IPS DF 4.7 (cell line): ENCODE measurements around the gene TSKU.

Source experiments
- DNase-seq: peaks from one replicate; pipeline ENCODE4 v3.0.0-alpha.2; 2013; ENCODE audit warnings: low spot score; ENCODE audit errors: extremely low read depth

Gene TSKU

GRCh38 chr11:76783294-76783895 is at the start of gene TSKU:
Gene TSKU (plus strand): TSS chr11:76783356. CDS start chr11:76795617, 12,261 bp downstream.
- no peak for DNase-seq

- peak; percentile 64 for DNase-seq
Measured at GRCh38 chr11:76733906-76734305, 49.2 kb upstream of the TSKU start.

GRCh38 chr11:76734456-76735420 is 48.4 kb upstream of the TSKU start:
- no peak for DNase-seq

- DNase-seq, result no peak
Measured at GRCh38 chr11:76735841-76736240, 47.3 kb upstream of the TSKU start.

GRCh38 chr11:76736266-76736665 is 46.9 kb upstream of the TSKU start:
- no peak for DNase-seq

- no peak for DNase-seq
Measured at GRCh38 chr11:76736773-76737495, 46.2 kb upstream of the TSKU start.

GRCh38 chr11:76738618-76739240 is 44.4 kb upstream of the TSKU start:
- no peak for DNase-seq

- no peak for DNase-seq
Measured at GRCh38 chr11:76739798-76740197, 43.4 kb upstream of the TSKU start.

GRCh38 chr11:76740772-76741171 is 42.4 kb upstream of the TSKU start:
- no peak for DNase-seq

- DNase-seq, result no peak
Measured at GRCh38 chr11:76742902-76743301, 40.3 kb upstream of the TSKU start.

GRCh38 chr11:76744186-76745043 is 38.7 kb upstream of the TSKU start:
- no peak for DNase-seq

GRCh38 chr11:76745044-76745376 is 38.1 kb upstream of the TSKU start:
- DNase-seq, result no peak

- no peak for DNase-seq
Measured at GRCh38 chr11:76745561-76746207, 37.5 kb upstream of the TSKU start.

GRCh38 chr11:76747153-76747914 is 35.8 kb upstream of the TSKU start:
- no peak for DNase-seq

GRCh38 chr11:76747915-76748860 is 35.0 kb upstream of the TSKU start:
- no peak for DNase-seq

GRCh38 chr11:76748948-76749347 is 34.2 kb upstream of the TSKU start:
- no peak for DNase-seq

GRCh38 chr11:76750067-76750466 is 33.1 kb upstream of the TSKU start:
- no peak for DNase-seq

- DNase-seq, result no peak
Measured at GRCh38 chr11:76750746-76751145, 32.4 kb upstream of the TSKU start.
